GM23248 (cell line): ENCODE data around the gene RYR3. TPM values are rescaled to one million over a fixed set of nuclear protein-coding genes. Genes with fewer than 3 reads are reported as not detected.
A peak's percentile ranks its signal among the peaks of the same experiment; 100 is the strongest.

Experiments used
- DNase-seq: peaks from one replicate; pipeline ENCODE4 v3.0.0-alpha.2; 2015
- H2AFZ ChIP-seq: fragments of 200-600 bp; sonication (generic); 2 replicates; pipeline ENCODE4 v1.6.1; 2016; ENCODE audit warnings: antibody characterized with exemption
- H3F3A ChIP-seq: fragments of 200-600 bp; sonication (generic); 2 replicates; pipeline ENCODE4 v1.6.1; 2016; ENCODE audit warnings: mild to moderate bottlenecking, antibody characterized with exemption, mixed run types; ENCODE audit not compliant: insufficient read depth
- H3K27ac ChIP-seq: fragments of 200-600 bp; sonication (generic); 2 replicates; pipeline ENCODE4 v1.5.1; 2016; ENCODE audit warnings: mild to moderate bottlenecking
- H3K27me3 ChIP-seq: fragments of 200-600 bp; sonication (generic); replicated peaks from 2 replicates; pipeline ENCODE4 v1.6.1; 2016; ENCODE audit warnings: mild to moderate bottlenecking; ENCODE audit not compliant: insufficient read depth
- H3K36me3 ChIP-seq: fragments of 200-600 bp; sonication (generic); 2 replicates; pipeline ENCODE4 v1.6.1; 2016; ENCODE audit warnings: low read depth, mild to moderate bottlenecking
- H3K4me1 ChIP-seq: fragments of 200-600 bp; sonication (generic); 2 replicates; pipeline ENCODE4 v1.6.1; 2016; ENCODE audit warnings: mild to moderate bottlenecking; ENCODE audit not compliant: insufficient read depth
- H3K4me2 ChIP-seq: fragments of 200-600 bp; sonication (generic); one replicate; pipeline ENCODE4 v1.6.1; 2016; ENCODE audit warnings: mild to moderate bottlenecking; ENCODE audit not compliant: unreplicated experiment
- H3K4me3 ChIP-seq: fragments of 200-600 bp; sonication (generic); 2 replicates; pipeline ENCODE4 v1.5.1; 2016; ENCODE audit warnings: mild to moderate bottlenecking
- H3K79me2 ChIP-seq: fragments of 200-600 bp; sonication (generic); 2 replicates; pipeline ENCODE4 v1.6.1; 2016; ENCODE audit warnings: mild to moderate bottlenecking; ENCODE audit not compliant: insufficient read depth
- H3K9ac ChIP-seq: fragments of 200-600 bp; sonication (generic); 2 replicates; pipeline ENCODE4 v1.6.1; 2016; ENCODE audit warnings: mild to moderate bottlenecking
- H3K9me2 ChIP-seq: fragments of 200-600 bp; sonication (generic); 2 replicates; pipeline ENCODE4 v1.6.1; 2016; ENCODE audit warnings: mixed run types, mild to moderate bottlenecking, moderate library complexity; ENCODE audit not compliant: insufficient read depth
- H3K9me3 ChIP-seq: fragments of 200-600 bp; sonication (generic); one replicate; pipeline ENCODE4 v1.6.1; 2017; ENCODE audit warnings: low read depth
- H4K20me1 ChIP-seq: fragments of 200-600 bp; sonication (generic); 2 replicates; pipeline ENCODE4 v1.6.0; 2016; ENCODE audit not compliant: insufficient read depth
- EZH2 ChIP-seq: fragments of 200-600 bp; sonication (generic); IDR thresholded peaks from 2 replicates; pipeline ENCODE4 v1.6.1; 2018; ENCODE audit warnings: antibody characterized with exemption, mild to moderate bottlenecking; ENCODE audit not compliant: insufficient read depth, poor library complexity, severe bottlenecking
- EZH2phosphoT487 ChIP-seq: fragments of 200-600 bp; sonication (generic); IDR thresholded peaks from 2 replicates; pipeline ENCODE4 v1.6.1; 2018; ENCODE audit warnings: antibody characterized with exemption, moderate library complexity, mild to moderate bottlenecking, low read depth; ENCODE audit not compliant: insufficient read depth
- WGBS, 2 experiments: methylation state at CpG; one replicate each; pipeline ENCODE4 v1.1.6; 2015 to 2017; ENCODE audit warnings: low lambda C conversion rate in 2 of 2, low coverage in 1 of 2; ENCODE audit errors: missing lambda C conversion rate in 2 of 2; 5-methylcytosine and 5-hydroxymethylcytosine counted together
- in situ Hi-C: fragments of 300-500 bp; cut with MboI; formaldehyde crosslinking; loops from 2 replicates; pipeline ENCODE4 v1.15.0; 2020
- polyA plus RNA-seq: library from polyadenylated mRNA; unstranded; fragments of >200 nt; fragmentation: Nextera tagmentation; extraction: Ambion mirVana; gene quantifications from 2 replicates; pipeline ENCODE4 v1.2.1, GENCODE V29; 2016
- total RNA-seq: library from RNA; depleted of rRNA; stranded (reverse); fragments of >200 nt; shearing (Covaris generic); gene quantifications from 2 replicates; pipeline ENCODE4 v1.2.3, GENCODE V29; 2014

Gene RYR3
- total and polyA plus RNA-seq, 2 experiments from 2014 or later: 0.26 TPM; not detected in 1

- in situ Hi-C loops: no loop called here
- no peaks in the 10 kb centered on the region for H3K9me2 ChIP-seq
- H3K27ac ChIP-seq: no peak overlapping the region
- H3K4me3 ChIP-seq: no peak overlapping the region
- peaks cover 5% of the 10 kb centered on the region; the same call in 1 of the 2 replicates for H3K27me3 ChIP-seq
- no peaks in the 10 kb centered on the region for H3K79me2 ChIP-seq
- 11 to 14% methylated on average over 1 of the region's 1 CpG for WGBS, 2 experiments
- H3F3A ChIP-seq: no peaks in the 10 kb centered on the region
- no peak for TF ChIP-seq EZH2
- H3K4me1 ChIP-seq: no peaks in the 10 kb centered on the region
- no peaks in the 10 kb centered on the region for H3K9me3 ChIP-seq
- H3K4me2 ChIP-seq: no peak overlapping the region
- H4K20me1 ChIP-seq: no peaks in the 10 kb centered on the region
- no peaks in the 10 kb centered on the region for H3K36me3 ChIP-seq
- no peak overlapping the region for H3K9ac ChIP-seq
- H2AFZ ChIP-seq: no peak overlapping the region
- no peak for DNase-seq
These were observed 424.4 kb downstream of the RYR3 start for GRCh38 chr15:33735143-33735542.

- no peak overlapping the region for H3K4me3 ChIP-seq
- 72 to 78% methylated on average over 7 of the region's 7 CpGs for WGBS, 2 experiments
- H3K9me3 ChIP-seq: no peaks in the 10 kb centered on the region
- no peaks in the 10 kb centered on the region for H3K4me1 ChIP-seq
- no peaks in the 10 kb centered on the region for H4K20me1 ChIP-seq
- H3K27ac ChIP-seq: no peak overlapping the region
- in situ Hi-C loops: no loop called here
- no peaks in the 10 kb centered on the region for H3K9me2 ChIP-seq
- H3K9ac ChIP-seq: no peak overlapping the region
- H2AFZ ChIP-seq: no peak overlapping the region
- peak; percentile 26 for DNase-seq
- H3K27me3 ChIP-seq: peaks cover 11% of the 10 kb centered on the region; the same call in 1 of the 2 replicates
- TF ChIP-seq EZH2phosphoT487 (no peak), EZH2 (no peak)
- no peaks in the 10 kb centered on the region for H3K79me2 ChIP-seq
- no peak overlapping the region for H3K4me2 ChIP-seq
- no peaks in the 10 kb centered on the region for H3K36me3 ChIP-seq
- no peaks in the 10 kb centered on the region for H3F3A ChIP-seq
These were observed 425.0 kb downstream of the RYR3 start for GRCh38 chr15:33735637-33736247.

- Histone ChIP-seq H3K9me2 (no peaks in the 10 kb centered on the region), H4K20me1 (no peaks in the 10 kb centered on the region), H2AFZ (no peak overlapping the region), H3K79me2 (no peaks in the 10 kb centered on the region), H3K9me3 (no peaks in the 10 kb centered on the region), H3K36me3 (no peaks in the 10 kb centered on the region), H3K27ac (no peak overlapping the region), H3K9ac (no peak overlapping the region), H3K4me1 (no peaks in the 10 kb centered on the region), H3F3A (no peaks in the 10 kb centered on the region), H3K4me3 (no peak overlapping the region), H3K27me3 (peaks cover 21% of the 10 kb centered on the region), H3K4me2 (no peak overlapping the region)
- WGBS, 2 experiments: 29 to 42% methylated on average over 12 to 15 of the region's 15 CpGs
- in situ Hi-C loops: no loop called here
- TF ChIP-seq EZH2 (no peak), EZH2phosphoT487 (no peak)
- peak; percentile 49 for DNase-seq
These were observed 427.2 kb downstream of the RYR3 start for GRCh38 chr15:33737687-33738601.

GRCh38 chr15:33738941-33739664 lies 428.3 kb downstream of the RYR3 start:
- Histone ChIP-seq H3K9me2 (no peaks in the 10 kb centered on the region), H3K4me3 (no peak overlapping the region), H3K27me3 (peaks cover 21% of the 10 kb centered on the region), H3F3A (no peaks in the 10 kb centered on the region), H2AFZ (no peak overlapping the region), H3K36me3 (no peaks in the 10 kb centered on the region), H3K79me2 (no peaks in the 10 kb centered on the region), H3K9me3 (no peaks in the 10 kb centered on the region), H3K4me1 (no peaks in the 10 kb centered on the region), H4K20me1 (no peaks in the 10 kb centered on the region), H3K9ac (no peak overlapping the region), H3K4me2 (no peak overlapping the region), H3K27ac (no peak overlapping the region)
- DNase-seq: no peak
- no peak for TF ChIP-seq EZH2
- TF ChIP-seq EZH2phosphoT487: no peak
- 37 to 39% methylated on average over 6 of the region's 6 CpGs for WGBS, 2 experiments
- in situ Hi-C loops: no loop called here
